Endothelial cell of umbilical vein (primary cell): ENCODE measurements around the gene ZDHHC14.

Experiments used
- EZH2 ChIP-seq: IDR thresholded peaks from 2 replicates; pipeline ENCODE4 v1.6.1; 2012; ENCODE audit warnings: borderline replicate concordance, low read depth, mild to moderate bottlenecking, moderate library complexity, low read length, inconsistent platforms; ENCODE audit not compliant: severe bottlenecking
- FOS ChIP-seq: IDR thresholded peaks from 2 replicates; pipeline ENCODE4 v1.6.1; 2011; ENCODE audit warnings: mild to moderate bottlenecking, low read length, moderate library complexity, borderline replicate concordance; ENCODE audit not compliant: insufficient read depth
- GATA2 ChIP-seq: IDR thresholded peaks from 2 replicates; pipeline ENCODE4 v1.7.0; 2011; ENCODE audit warnings: low read depth, mild to moderate bottlenecking, moderate library complexity, mixed read lengths, low read length; ENCODE audit not compliant: insufficient read length, insufficient read depth
- TF ChIP-seq, protein P1 (sequence below), 2 donors: IDR thresholded peaks; 1 replicate in 1 of 2; 2 replicates in 1 of 2; pipeline ENCODE4 v1.5.1; 2011; ENCODE audit warnings: low read length in 2 of 2, mild to moderate bottlenecking in 2 of 2, moderate library complexity in 2 of 2, control low read depth in 1 of 2, inconsistent platforms in 1 of 2, low read depth in 1 of 2; ENCODE audit not compliant: insufficient read depth in 1 of 2; ENCODE audit errors: extremely low read depth in 1 of 2
- TF ChIP-seq, protein P2 (sequence below): IDR thresholded peaks from 2 replicates; pipeline ENCODE4 v1.6.1; 2011; ENCODE audit not compliant: insufficient read depth, insufficient read length

DNA sequence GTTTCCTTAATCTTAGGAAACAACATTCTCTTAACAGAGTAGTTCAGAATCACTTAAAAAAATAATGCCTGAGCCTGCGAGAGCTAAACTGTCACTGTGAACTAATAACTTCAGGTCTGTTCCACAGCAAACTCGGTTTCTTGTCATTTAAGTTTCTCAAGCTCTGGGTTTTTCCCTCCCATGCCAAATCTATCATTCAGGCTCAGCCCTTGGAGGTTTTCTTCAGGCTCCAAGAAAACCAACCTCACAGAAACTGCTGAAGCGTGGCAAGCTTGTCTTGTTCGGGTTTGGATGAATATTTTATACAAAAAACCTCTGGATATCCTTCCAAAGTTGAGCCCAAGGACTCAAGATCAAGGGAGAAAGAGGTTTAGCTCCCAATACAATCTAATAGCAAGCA, 342.4 kb downstream of the ZDHHC14 start:
- TF ChIP-seq, protein P1, sequence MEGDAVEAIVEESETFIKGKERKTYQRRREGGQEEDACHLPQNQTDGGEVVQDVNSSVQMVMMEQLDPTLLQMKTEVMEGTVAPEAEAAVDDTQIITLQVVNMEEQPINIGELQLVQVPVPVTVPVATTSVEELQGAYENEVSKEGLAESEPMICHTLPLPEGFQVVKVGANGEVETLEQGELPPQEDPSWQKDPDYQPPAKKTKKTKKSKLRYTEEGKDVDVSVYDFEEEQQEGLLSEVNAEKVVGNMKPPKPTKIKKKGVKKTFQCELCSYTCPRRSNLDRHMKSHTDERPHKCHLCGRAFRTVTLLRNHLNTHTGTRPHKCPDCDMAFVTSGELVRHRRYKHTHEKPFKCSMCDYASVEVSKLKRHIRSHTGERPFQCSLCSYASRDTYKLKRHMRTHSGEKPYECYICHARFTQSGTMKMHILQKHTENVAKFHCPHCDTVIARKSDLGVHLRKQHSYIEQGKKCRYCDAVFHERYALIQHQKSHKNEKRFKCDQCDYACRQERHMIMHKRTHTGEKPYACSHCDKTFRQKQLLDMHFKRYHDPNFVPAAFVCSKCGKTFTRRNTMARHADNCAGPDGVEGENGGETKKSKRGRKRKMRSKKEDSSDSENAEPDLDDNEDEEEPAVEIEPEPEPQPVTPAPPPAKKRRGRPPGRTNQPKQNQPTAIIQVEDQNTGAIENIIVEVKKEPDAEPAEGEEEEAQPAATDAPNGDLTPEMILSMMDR (IDR thresholded peaks at IDR 0.05; ENCODE audit: extremely low read depth in 1 of 2, insufficient read depth in 1 of 2, low read depth in 1 of 2, low read length in 2 of 2): no peak
- no peak for TF ChIP-seq GATA2
- TF ChIP-seq FOS: no peak
- TF ChIP-seq EZH2: no peak
- TF ChIP-seq, protein P2, sequence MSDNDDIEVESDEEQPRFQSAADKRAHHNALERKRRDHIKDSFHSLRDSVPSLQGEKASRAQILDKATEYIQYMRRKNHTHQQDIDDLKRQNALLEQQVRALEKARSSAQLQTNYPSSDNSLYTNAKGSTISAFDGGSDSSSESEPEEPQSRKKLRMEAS: no peak
